VCaP (cell line): ENCODE data around the gene WDR31.

Experiments
- H3K27ac ChIP-seq: fragments of 450-650 bp; 2 replicates; pipeline ENCODE4 v1.5.1; 2017
- CTCF ChIP-seq: fragments of 450-650 bp; conservative IDR thresholded peaks from 2 replicates; pipeline ENCODE4 v1.5.1; 2017; ENCODE audit warnings: mild to moderate bottlenecking, moderate library complexity

The WDR31 gene

GRCh38 chr9:113340011-113340699 is at the start of gene WDR31:
TSS of gene WDR31 (minus strand) at chr9:113340275. CDS start at chr9:113332022, 8,253 bp downstream.
- no peak; the same call in 1 of the 2 replicates for TF ChIP-seq CTCF
- peak within 1 kb of the TSS; percentile 75 for H3K27ac ChIP-seq

GRCh38 chr9:113389451-113389850 is 49.4 kb upstream of the WDR31 start:
- no peak for TF ChIP-seq CTCF
- no peak overlapping the region for H3K27ac ChIP-seq

GRCh38 chr9:113388833-113389232 is 48.8 kb upstream of the WDR31 start:
- no peak for TF ChIP-seq CTCF
- 0 out of 2 replicates have a peak overlapping the region, but pooled peaks have one; percentile 71 for H3K27ac ChIP-seq

- TF ChIP-seq CTCF = no peak
These were observed 47.6 kb upstream of the WDR31 start for GRCh38 chr9:113387560-113388230.

GRCh38 chr9:113386571-113387393 is 46.7 kb upstream of the WDR31 start:
- H3K27ac ChIP-seq = peak overlapping the region; percentile 71
- TF ChIP-seq CTCF = no peak

More at GRCh38 chr9:113387560-113388230, 47.6 kb upstream of the WDR31 start:
- peak overlapping the region; percentile 71 for H3K27ac ChIP-seq

GRCh38 chr9:113381909-113382411 is 41.9 kb upstream of the WDR31 start:
- H3K27ac ChIP-seq = peak overlapping the region; percentile 77

GRCh38 chr9:113381441-113381840 is 41.4 kb upstream of the WDR31 start:
- peak overlapping the region; percentile 77 for H3K27ac ChIP-seq

More at GRCh38 chr9:113381909-113382411, 41.9 kb upstream of the WDR31 start:
- TF ChIP-seq CTCF = no peak
